CD4-positive, CD25-positive, alpha-beta regulatory T cell (primary cell): ENCODE data around the gene SCN4A. TPM values are rescaled to one million over a fixed set of nuclear protein-coding genes. Genes with fewer than 3 reads are reported as not detected.

Experiments used
- ATAC-seq, 2 donors: fragments of 150-1000 bp; cut with Tn5 transposase; one replicate each; pipeline ENCODE4 v1.10.0; 2021; ENCODE audit warnings: low read depth in 2 of 2, moderate number of reproducible peaks in 2 of 2, moderate library complexity in 1 of 2
- DNase-seq, 3 donors: peaks; one replicate each; pipeline versions ENCODE4 v3.0.0 to v3.0.0-alpha.2; 2012 to 2022; ENCODE audit warnings: mixed read lengths in 1 of 3
- H3K27ac ChIP-seq: one replicate; pipeline ENCODE4 v1.7.0; 2013; ENCODE audit warnings: mild to moderate bottlenecking, low read length; ENCODE audit not compliant: insufficient read depth, poor library complexity, severe bottlenecking
- H3K27me3 ChIP-seq: one replicate; pipeline ENCODE4 v1.7.0; 2013; ENCODE audit warnings: low read length; ENCODE audit not compliant: control insufficient read depth, insufficient read depth
- H3K36me3 ChIP-seq: one replicate; pipeline ENCODE4 v1.7.0; 2013; ENCODE audit warnings: mild to moderate bottlenecking, low read length, moderate library complexity; ENCODE audit not compliant: control insufficient read depth, insufficient read depth
- H3K4me1 ChIP-seq: 2 replicates; pipeline ENCODE4 v1.7.0; 2013; ENCODE audit warnings: mild to moderate bottlenecking, low read length; ENCODE audit not compliant: insufficient read depth, control insufficient read depth, poor library complexity, severe bottlenecking
- H3K4me3 ChIP-seq: one replicate; pipeline ENCODE4 v1.7.0; 2013; ENCODE audit warnings: low read depth, mild to moderate bottlenecking, low read length, moderate library complexity
- H3K9me3 ChIP-seq, 2 experiments: 1 replicate in 1 of 2; 2 replicates in 1 of 2; pipeline ENCODE4 v1.7.0; 2013; ENCODE audit warnings: low read length in 2 of 2, mild to moderate bottlenecking in 1 of 2, moderate library complexity in 1 of 2; ENCODE audit not compliant: control insufficient read depth in 2 of 2
- H3K27ac Mint-ChIP-seq, 3 donors: one replicate each; pipeline ENCODE4 v1.8.0; 2020 to 2022; ENCODE audit warnings: mild to moderate bottlenecking in 3 of 3, mixed read lengths in 3 of 3, moderate library complexity in 2 of 3
- H3K27me3 Mint-ChIP-seq: one replicate; pipeline ENCODE4 v1.8.0; 2022; ENCODE audit warnings: mild to moderate bottlenecking, mixed read lengths
- H3K36me3 Mint-ChIP-seq: one replicate; pipeline ENCODE4 v1.8.0; 2020; ENCODE audit warnings: mixed read lengths
- H3K4me1 Mint-ChIP-seq, 4 donors: one replicate each; pipeline ENCODE4 v1.8.0; 2020 to 2022; ENCODE audit warnings: mixed read lengths in 4 of 4, mild to moderate bottlenecking in 1 of 4
- H3K4me3 Mint-ChIP-seq, 4 donors: one replicate each; pipeline ENCODE4 v1.8.0; 2020 to 2022; ENCODE audit warnings: mild to moderate bottlenecking in 4 of 4, mixed read lengths in 4 of 4, moderate library complexity in 3 of 4
- H3K9me3 Mint-ChIP-seq, 7 donors: one replicate each; pipeline ENCODE4 v1.8.0; 2020 to 2022; ENCODE audit warnings: mixed read lengths in 7 of 7, mild to moderate bottlenecking in 3 of 7, moderate library complexity in 2 of 7
- polyA plus RNA-seq, 4 donors: library from polyadenylated mRNA; unstranded; fragments of 300-500 nt; fragmentation: Illumina TruSeq; gene quantifications; one replicate each; pipeline ENCODE4 v1.2.3, GENCODE V29; 2021
- total RNA-seq: library from RNA; stranded (reverse); gene quantifications from one replicate; pipeline ENCODE4 v1.2.3, GENCODE V29; 2022

SCN4A gene
- total and polyA plus RNA-seq, 5 donors from 2014 or later = not detected

DNA sequence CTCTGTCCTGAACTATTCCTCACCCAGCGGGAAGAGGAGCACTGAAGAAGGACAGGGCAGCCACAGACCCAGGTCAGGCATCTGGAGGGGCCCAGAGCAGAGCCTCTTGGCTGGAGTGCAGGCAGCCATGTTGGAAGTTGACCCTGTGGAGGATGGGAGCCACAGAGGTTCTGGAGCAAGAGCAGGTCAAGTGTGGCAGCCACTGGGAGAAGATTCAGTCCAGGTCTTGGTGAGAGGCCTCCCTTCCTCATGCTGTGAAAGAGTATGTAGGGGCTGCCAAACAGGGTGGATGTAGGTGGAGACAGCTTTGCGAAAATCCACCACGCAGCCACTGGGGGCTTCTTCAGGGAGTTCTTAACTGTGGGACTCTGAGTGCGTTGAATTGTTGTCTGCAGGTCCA, 40.0 kb downstream of the SCN4A start:
- no peak for ATAC-seq
- peaks cover 4 to 30% (median 15%) of the 10 kb centered on the region in 4 donors for H3K4me1 Mint-ChIP-seq
- peak overlapping the region; percentile 92 to 98 (median 93) for H3K4me3 Mint-ChIP-seq
- no peaks in the 10 kb centered on the region for H3K9me3 ChIP-seq
- H3K27me3 Mint-ChIP-seq = no peaks in the 10 kb centered on the region
- H3K4me1 ChIP-seq = peaks cover 26% of the 10 kb centered on the region
- no peaks in the 10 kb centered on the region for H3K9me3 Mint-ChIP-seq
- H3K27ac Mint-ChIP-seq = peak overlapping the region; percentile 92 to 94 (median 94)
- no peak overlapping the region for H3K4me3 ChIP-seq
- peaks cover 13% of the 10 kb centered on the region for H3K36me3 ChIP-seq
- no peaks in the 10 kb centered on the region for H3K27me3 ChIP-seq
- DNase-seq = no peak
- no peaks in the 10 kb centered on the region for H3K36me3 Mint-ChIP-seq
- peak overlapping the region; percentile 62 for H3K27ac ChIP-seq

DNA sequence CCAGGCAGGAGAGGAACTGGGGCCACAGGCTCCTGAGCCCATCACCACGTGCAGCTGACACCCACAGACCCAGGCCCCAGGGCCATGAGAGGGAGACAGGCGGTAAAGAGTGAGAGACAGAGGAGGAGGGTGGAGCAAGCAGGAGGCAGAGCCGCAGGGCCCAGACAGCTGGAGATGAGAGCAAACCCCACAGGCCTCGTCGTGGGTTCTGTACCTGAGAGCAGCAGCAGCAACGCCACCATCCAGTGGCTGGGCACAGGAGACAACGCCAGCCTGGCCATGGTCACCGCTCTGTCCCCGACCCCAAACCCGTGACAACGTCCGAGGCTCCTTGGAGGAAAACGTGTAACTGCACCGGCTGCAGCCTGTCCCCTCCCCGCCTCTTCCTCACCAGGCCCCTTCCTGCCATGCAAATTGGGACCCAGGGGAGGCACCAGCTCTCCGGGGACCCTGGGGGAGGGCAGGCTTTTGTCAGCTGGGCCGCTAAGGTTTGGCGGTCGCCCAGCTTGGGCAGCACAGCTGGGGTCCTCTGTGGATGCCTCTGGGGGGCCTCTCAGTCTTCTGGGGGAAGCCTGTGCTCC, 40.6 kb downstream of the SCN4A start, which contains the start of gene CD79B:
CD79B (minus strand) TSS at position 351 of the 581 bp plus-strand sequence; CDS start at position 281, 70 bp downstream.
- Mint-ChIP-seq H3K27me3 (no peaks in the 10 kb centered on the region), H3K36me3 (no peaks in the 10 kb centered on the region), H3K27ac (peak within 1 kb of the TSS; percentile 92 to 94 (median 94)), H3K4me1 (peaks cover 4 to 30% (median 15%) of the 10 kb centered on the region in 4 donors), H3K4me3 (peak within 1 kb of the TSS; percentile 92 to 98 (median 93)), H3K9me3 (no peaks in the 10 kb centered on the region)
- Histone ChIP-seq H3K4me1 (peaks cover 26% of the 10 kb centered on the region), H3K27ac (peak within 1 kb of the TSS; percentile 62), H3K27me3 (no peaks in the 10 kb centered on the region), H3K4me3 (peak within 1 kb of the TSS; percentile 70), H3K36me3 (peaks cover 13% of the 10 kb centered on the region), H3K9me3 (no peaks in the 10 kb centered on the region)
- ATAC-seq = peak; percentile 63 to 68
- DNase-seq = peak; percentile 19 to 73 (median 40)

DNA sequence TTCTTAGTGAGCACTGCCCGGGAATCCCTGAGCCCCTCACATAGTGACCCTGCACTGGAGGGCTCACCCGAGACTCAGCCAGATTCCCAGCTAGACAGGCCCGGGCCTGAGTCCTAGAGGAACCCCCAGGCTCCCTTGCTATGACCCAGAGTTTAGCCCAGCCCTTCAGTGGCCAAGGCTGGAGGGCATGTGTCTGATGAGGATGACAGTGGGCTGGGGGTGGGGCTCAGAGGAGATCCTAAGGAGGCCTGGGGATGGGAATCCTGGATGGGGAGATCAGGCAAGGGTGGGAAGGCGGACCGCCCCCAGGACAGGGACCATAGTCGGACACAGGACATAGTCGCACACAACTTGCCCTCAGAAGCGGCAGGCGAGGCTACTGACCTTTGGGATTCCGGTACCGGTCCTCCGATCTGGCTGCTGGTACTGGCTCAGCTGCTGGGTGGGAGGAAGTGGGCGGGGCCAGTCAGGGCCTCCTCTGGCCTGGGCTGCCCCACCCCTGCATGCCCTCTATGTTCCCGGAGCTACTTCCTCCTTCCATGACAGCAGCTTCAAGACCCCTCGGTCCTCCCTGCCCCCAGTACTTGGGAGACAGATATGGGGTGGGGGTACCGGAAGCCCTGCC, 41.7 kb downstream of the SCN4A start:
- no peaks in the 10 kb centered on the region for H3K27me3 ChIP-seq
- ATAC-seq = peak; percentile 69 to 75
- H3K9me3 ChIP-seq = no peaks in the 10 kb centered on the region
- H3K4me1 ChIP-seq = peaks cover 26% of the 10 kb centered on the region
- H3K36me3 ChIP-seq = peaks cover 13% of the 10 kb centered on the region
- Mint-ChIP-seq H3K27me3 (no peaks in the 10 kb centered on the region), H3K36me3 (no peaks in the 10 kb centered on the region), H3K27ac (peak overlapping the region; percentile 92 to 94 (median 92)), H3K4me1 (peaks cover under 1 to 30% (median 19%) of the 10 kb centered on the region in 4 donors), H3K4me3 (peak overlapping the region; percentile 92 to 98 (median 93)), H3K9me3 (no peaks in the 10 kb centered on the region)
- H3K27ac ChIP-seq = peak overlapping the region; percentile 62
- H3K4me3 ChIP-seq = peak overlapping the region; percentile 70
- peak; percentile 53 to 83 (median 61) for DNase-seq

DNA sequence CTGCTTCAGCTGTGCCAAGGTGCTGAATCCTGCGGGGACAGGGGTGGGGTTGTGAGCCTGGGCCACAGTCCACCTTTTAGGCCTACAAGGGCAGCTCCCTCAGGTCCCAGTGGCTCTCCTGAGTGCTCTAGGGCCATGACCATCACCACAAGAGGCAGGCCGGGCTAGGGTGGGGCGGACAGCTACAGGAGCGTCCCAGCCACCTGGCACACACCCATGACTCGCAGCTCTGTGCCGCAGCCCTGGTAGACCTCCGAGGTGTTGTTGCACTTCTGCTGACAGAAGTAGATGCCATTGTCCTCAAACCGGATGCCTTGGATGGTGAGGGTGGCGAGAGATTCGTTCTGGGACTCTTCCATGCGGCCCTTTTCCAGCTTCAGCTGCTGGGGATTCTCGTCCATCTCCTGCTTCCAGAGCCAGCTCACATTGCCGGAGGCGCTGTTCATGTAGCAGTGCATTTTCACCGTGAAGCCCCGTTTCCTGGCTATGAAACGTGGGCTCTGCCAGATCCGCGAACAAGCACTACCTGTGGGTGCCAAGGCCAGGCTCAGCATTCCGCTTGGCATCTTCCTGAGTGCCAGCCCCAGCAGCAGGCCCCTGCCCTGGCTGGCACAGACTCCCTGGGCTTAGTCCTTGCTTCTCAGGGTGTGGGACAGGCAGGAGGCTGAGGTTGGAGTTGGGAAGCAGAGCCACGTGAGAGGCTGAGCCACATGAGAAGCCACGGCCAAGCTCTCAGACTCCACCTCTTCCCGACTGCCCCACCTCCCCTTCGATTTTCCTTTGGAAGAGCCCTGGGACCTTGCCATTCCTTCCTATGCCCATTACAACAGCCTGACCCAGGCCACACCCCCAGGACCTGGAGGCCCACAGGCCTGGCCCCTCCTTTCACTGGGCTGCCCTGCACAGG, 42.6 kb downstream of the SCN4A start:
- no peaks in the 10 kb centered on the region for H3K27me3 ChIP-seq
- peaks cover 26% of the 10 kb centered on the region for H3K4me1 ChIP-seq
- H3K4me3 ChIP-seq = peak overlapping the region; percentile 41
- no peaks in the 10 kb centered on the region for H3K9me3 ChIP-seq
- H3K27ac Mint-ChIP-seq = peak overlapping the region; percentile 82 to 94 (median 92)
- no peaks in the 10 kb centered on the region for H3K36me3 Mint-ChIP-seq
- peak overlapping the region; percentile 62 for H3K27ac ChIP-seq
- no peak for ATAC-seq
- H3K4me1 Mint-ChIP-seq = peaks cover 0 to 30% (median 19%) of the 10 kb centered on the region in 4 donors
- H3K9me3 Mint-ChIP-seq = no peaks in the 10 kb centered on the region
- peak overlapping the region; percentile 92 to 98 (median 93) for H3K4me3 Mint-ChIP-seq
- peaks cover 13% of the 10 kb centered on the region for H3K36me3 ChIP-seq
- no peak for DNase-seq
- no peaks in the 10 kb centered on the region for H3K27me3 Mint-ChIP-seq

DNA sequence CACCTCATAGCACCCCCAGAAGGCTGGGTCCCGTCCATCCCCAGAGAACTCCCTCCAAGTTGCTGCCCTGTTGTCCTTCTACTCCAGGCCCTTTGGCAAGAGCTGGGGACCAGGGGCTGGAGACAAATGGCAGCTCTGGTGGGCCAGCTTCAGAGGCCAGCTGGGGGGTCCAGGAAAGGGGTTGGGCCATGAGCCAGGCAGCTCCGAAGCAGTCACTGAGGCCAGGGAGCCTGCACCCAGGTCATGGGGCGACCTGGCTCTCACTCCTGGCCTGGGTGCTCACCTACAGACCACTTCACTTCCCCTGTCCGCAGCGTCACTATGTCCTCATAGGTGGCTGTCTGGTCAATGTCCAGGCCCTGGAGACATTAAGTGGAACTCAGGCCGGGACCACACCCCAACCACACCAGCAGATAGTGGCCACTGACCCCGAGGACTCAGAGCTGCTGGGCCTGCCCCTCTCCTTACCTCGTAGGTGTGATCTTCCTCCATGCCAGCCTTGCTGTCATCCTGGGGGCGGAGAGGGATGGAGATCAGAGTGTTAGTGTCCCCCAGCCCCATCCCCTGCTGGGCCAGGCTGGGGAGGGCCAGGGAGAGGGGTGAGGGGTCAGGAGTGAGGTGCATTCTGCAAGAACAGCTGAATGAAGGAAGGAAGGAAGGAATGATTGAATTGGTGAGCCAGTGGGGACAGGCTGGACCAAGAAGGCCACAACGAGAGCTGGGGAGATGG, 43.6 kb downstream of the SCN4A start:
- Mint-ChIP-seq H3K4me3 (peak overlapping the region in 2 of 4 donors; percentile 48 to 54), H3K27ac (peak overlapping the region in 1 of 3 donors; percentile 71), H3K9me3 (no peaks in the 10 kb centered on the region), H3K4me1 (peaks cover 0 to 30% (median 19%) of the 10 kb centered on the region in 4 donors), H3K27me3 (no peaks in the 10 kb centered on the region), H3K36me3 (no peaks in the 10 kb centered on the region)
- Histone ChIP-seq H3K9me3 (no peaks in the 10 kb centered on the region), H3K27ac (no peak overlapping the region), H3K4me3 (no peak overlapping the region), H3K36me3 (peaks cover 13% of the 10 kb centered on the region), H3K4me1 (peaks cover 26% of the 10 kb centered on the region), H3K27me3 (no peaks in the 10 kb centered on the region)
- DNase-seq (no peak), ATAC-seq (no peak)

DNA sequence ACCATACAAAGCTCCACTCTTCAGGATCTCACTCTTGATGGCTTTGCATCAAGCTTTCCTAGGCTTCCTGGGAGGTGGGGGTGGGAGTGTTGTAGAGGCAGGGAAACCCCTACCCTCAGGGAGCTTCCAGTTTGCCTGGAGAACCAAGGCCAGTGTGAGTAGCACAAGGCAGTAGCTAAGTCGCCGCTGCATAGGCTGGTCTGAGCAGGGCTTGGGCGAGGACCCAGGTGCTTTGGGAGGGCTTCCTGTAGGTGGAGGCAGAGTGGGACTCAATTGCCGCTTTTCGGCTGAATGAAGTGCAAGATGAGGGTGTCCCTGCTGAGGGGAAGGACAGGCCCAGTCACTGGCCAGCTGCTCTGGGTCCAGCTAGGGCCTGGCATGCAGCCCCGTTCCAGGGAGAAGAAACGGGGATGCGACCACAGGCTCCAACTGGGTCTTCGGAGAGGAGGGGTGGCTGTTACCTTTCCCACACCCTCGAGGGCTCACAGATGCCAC, 44.5 kb downstream of the SCN4A start:
- no peak overlapping the region for H3K27ac ChIP-seq
- no peak overlapping the region for H3K27ac Mint-ChIP-seq
- DNase-seq (no peak), ATAC-seq (no peak)
- H3K36me3 ChIP-seq = peaks cover 13% of the 10 kb centered on the region
- peaks cover 26% of the 10 kb centered on the region for H3K4me1 ChIP-seq
- H3K4me3 ChIP-seq = no peak overlapping the region
- H3K9me3 ChIP-seq = no peaks in the 10 kb centered on the region
- no peaks in the 10 kb centered on the region for H3K36me3 Mint-ChIP-seq
- H3K4me3 Mint-ChIP-seq = peak overlapping the region in 1 of 4 donors; percentile 71
- no peaks in the 10 kb centered on the region for H3K9me3 Mint-ChIP-seq
- H3K27me3 Mint-ChIP-seq = no peaks in the 10 kb centered on the region
- peaks cover 0 to 29% (median 19%) of the 10 kb centered on the region in 4 donors for H3K4me1 Mint-ChIP-seq
- H3K27me3 ChIP-seq = no peaks in the 10 kb centered on the region
